H9 (cell line): ENCODE measurements around the gene MROH7. TPM values are rescaled to one million over a fixed set of nuclear protein-coding genes. Genes with fewer than 3 reads are reported as not detected.
A peak's percentile ranks its signal among the peaks of the same experiment; 100 is the strongest.

ENCODE experiments used
- DNase-seq: peaks from one replicate; pipeline ENCODE4 v3.0.0-alpha.2; 2017
- H2AFZ ChIP-seq: one replicate; pipeline ENCODE4 v1.6.1; 2013; ENCODE audit warnings: mild to moderate bottlenecking, low read length, control low read depth, moderate library complexity
- H2AK5ac ChIP-seq: 2 replicates; pipeline ENCODE4 v1.6.1; 2013; ENCODE audit warnings: low read length, control low read depth, mixed read lengths; ENCODE audit not compliant: insufficient read length
- H2BK120ac ChIP-seq: one replicate; pipeline ENCODE4 v1.6.1; 2013; ENCODE audit warnings: low read depth, mild to moderate bottlenecking, low read length, control low read depth, inconsistent platforms; ENCODE audit not compliant: poor library complexity, severe bottlenecking
- H2BK12ac ChIP-seq: 2 replicates; pipeline ENCODE4 v1.6.1; 2013; ENCODE audit warnings: low read length, control low read depth, mixed read lengths, low read depth; ENCODE audit not compliant: insufficient read length
- H2BK15ac ChIP-seq: 2 replicates; pipeline ENCODE4 v1.6.1; 2013; ENCODE audit warnings: low read depth, low read length, control low read depth
- H2BK20ac ChIP-seq: one replicate; pipeline ENCODE4 v1.6.1; 2013; ENCODE audit warnings: low read depth, mild to moderate bottlenecking, low read length, control low read depth, inconsistent platforms; ENCODE audit not compliant: poor library complexity, severe bottlenecking
- H2BK5ac ChIP-seq: 2 replicates; pipeline ENCODE4 v1.6.1; 2013; ENCODE audit warnings: low read length, control low read depth, mixed read lengths; ENCODE audit not compliant: insufficient read length
- H3K14ac ChIP-seq: 2 replicates; pipeline ENCODE4 v1.6.1; 2013; ENCODE audit warnings: low read length, control low read depth; ENCODE audit not compliant: insufficient read depth
- H3K18ac ChIP-seq: 2 replicates; pipeline ENCODE4 v1.6.1; 2013; ENCODE audit warnings: low read depth, mild to moderate bottlenecking, mixed read lengths, low read length, control low read depth; ENCODE audit not compliant: insufficient read length
- H3K23ac ChIP-seq: 2 replicates; pipeline ENCODE4 v1.6.1; 2013; ENCODE audit warnings: low read length, control low read depth, mixed read lengths, low read depth; ENCODE audit not compliant: insufficient read length
- H3K23me2 ChIP-seq: 2 replicates; pipeline ENCODE4 v1.6.1; 2013; ENCODE audit warnings: low read depth, mild to moderate bottlenecking, mixed read lengths, low read length, control low read depth; ENCODE audit not compliant: insufficient read length, poor library complexity, severe bottlenecking
- H3K27ac ChIP-seq: 2 replicates; pipeline ENCODE4 v1.5.1; 2013; ENCODE audit warnings: low read length, control low read depth, mixed read lengths, low read depth; ENCODE audit not compliant: insufficient read length
- H3K27me3 ChIP-seq: 2 replicates; pipeline ENCODE4 v1.6.1; 2013; ENCODE audit warnings: low read length, control low read depth, inconsistent platforms; ENCODE audit not compliant: insufficient read depth
- H3K4ac ChIP-seq: 2 replicates; pipeline ENCODE4 v1.6.1; 2013; ENCODE audit warnings: low read depth, mild to moderate bottlenecking, control low read depth, inconsistent platforms, low read length, moderate library complexity
- H3K4me1 ChIP-seq: 2 replicates; pipeline ENCODE4 v1.6.1; 2013; ENCODE audit warnings: low read length, control low read depth, inconsistent platforms; ENCODE audit not compliant: insufficient read depth
- H3K4me2 ChIP-seq: 2 replicates; pipeline ENCODE4 v1.6.1; 2013; ENCODE audit warnings: low read length, control low read depth, mixed read lengths; ENCODE audit not compliant: insufficient read length, insufficient read depth
- H3K56ac ChIP-seq: 2 replicates; pipeline ENCODE4 v1.6.1; 2013; ENCODE audit warnings: low read depth, mild to moderate bottlenecking, mixed read lengths, low read length, control low read depth; ENCODE audit not compliant: insufficient read length
- H3K79me1 ChIP-seq: 2 replicates; pipeline ENCODE4 v1.6.1; 2013; ENCODE audit warnings: low read depth, mild to moderate bottlenecking, moderate library complexity, low read length, control low read depth, inconsistent platforms; ENCODE audit not compliant: insufficient read depth, poor library complexity, severe bottlenecking
- H3K79me2 ChIP-seq: 2 replicates; pipeline ENCODE4 v1.6.1; 2013; ENCODE audit warnings: low read length, control low read depth, inconsistent platforms; ENCODE audit not compliant: insufficient read depth
- H3K9ac ChIP-seq: 2 replicates; pipeline ENCODE4 v1.6.1; 2013; ENCODE audit warnings: low read length, control low read depth, mixed read lengths; ENCODE audit not compliant: insufficient read length; ENCODE audit errors: extremely low read depth
- H3K9me3 ChIP-seq: one replicate; pipeline ENCODE4 v1.6.1; 2013; ENCODE audit warnings: low read depth, low read length, inconsistent platforms; ENCODE audit not compliant: control insufficient read depth
- H3T11ph ChIP-seq: one replicate; pipeline ENCODE4 v1.6.1; 2013; ENCODE audit warnings: mild to moderate bottlenecking, low read length, control low read depth, inconsistent platforms
- H4K20me1 ChIP-seq: one replicate; pipeline ENCODE4 v1.6.1; 2013; ENCODE audit not compliant: control insufficient read depth, insufficient read length, insufficient read depth
- H4K5ac ChIP-seq: 2 replicates; pipeline ENCODE4 v1.6.1; 2013; ENCODE audit warnings: low read depth, mild to moderate bottlenecking, mixed read lengths, low read length, control low read depth; ENCODE audit not compliant: insufficient read length
- H4K8ac ChIP-seq: replicated peaks from 2 replicates; pipeline ENCODE4 v1.6.1; 2013; ENCODE audit warnings: low read length, control low read depth, mixed read lengths, low read depth; ENCODE audit not compliant: insufficient read length
- H4K91ac ChIP-seq: 2 replicates; pipeline ENCODE4 v1.6.1; 2013; ENCODE audit warnings: low read depth, mild to moderate bottlenecking, moderate library complexity, mixed read lengths, low read length, control low read depth; ENCODE audit not compliant: insufficient read length
- H3K27ac Mint-ChIP-seq, 3 experiments: 2 replicates in 2 of 3; 3 replicates in 1 of 3; pipeline ENCODE4 v1.8.0; 2020 to 2021; ENCODE audit warnings: mixed read lengths in 3 of 3, mild to moderate bottlenecking in 1 of 3, moderate library complexity in 1 of 3
- H3K27me3 Mint-ChIP-seq: 2 replicates; pipeline ENCODE4 v1.8.0; 2021; ENCODE audit warnings: low read depth, mild to moderate bottlenecking, moderate library complexity, mixed read lengths
- H3K36me3 Mint-ChIP-seq, 3 experiments: 2 replicates in 2 of 3; 3 replicates in 1 of 3; pipeline ENCODE4 v1.8.0; 2020 to 2021; ENCODE audit warnings: low read depth in 3 of 3, mixed read lengths in 3 of 3; ENCODE audit not compliant: insufficient read depth in 1 of 3
- H3K4me1 Mint-ChIP-seq, 2 experiments: 2 replicates each; pipeline ENCODE4 v1.8.0; 2020; ENCODE audit warnings: mixed read lengths in 2 of 2
- H3K4me3 Mint-ChIP-seq, 2 experiments: 2 replicates in 1 of 2; 3 replicates in 1 of 2; pipeline ENCODE4 v1.8.0; 2020 to 2021; ENCODE audit warnings: mild to moderate bottlenecking in 2 of 2, mixed read lengths in 2 of 2, moderate library complexity in 1 of 2
- H3K9me3 Mint-ChIP-seq, 2 experiments: 2 replicates in 1 of 2; 3 replicates in 1 of 2; pipeline ENCODE4 v1.8.0; 2020; ENCODE audit warnings: mild to moderate bottlenecking in 2 of 2, mixed read lengths in 2 of 2, moderate library complexity in 1 of 2
- WGBS: extraction: QIAGEN DNeasy Blood & Tissue Kit; methylation state at CpG from one replicate; pipeline ENCODE4 v1.1.7; 2013; ENCODE audit warnings: missing lambda C conversion rate, low lambda C conversion rate, mixed read lengths; ENCODE audit not compliant: insufficient read length; ENCODE audit errors: extremely low coverage; 5-methylcytosine and 5-hydroxymethylcytosine counted together
- total RNA-seq: library from RNA; stranded (reverse); gene quantifications from 2 replicates; pipeline ENCODE4 v1.2.1, GENCODE V29; 2021
- TF ChIP-seq, protein P1 (sequence below): fragments of 200-600 bp; sonication (generic); conservative IDR thresholded peaks from 3 replicates; pipeline ENCODE4 v1.8.0; 2021; ENCODE audit warnings: antibody characterized with exemption, mild to moderate bottlenecking

MROH7 gene
- total RNA-seq, 1 experiment from 2014 or later, result 0.09 TPM

DNA sequence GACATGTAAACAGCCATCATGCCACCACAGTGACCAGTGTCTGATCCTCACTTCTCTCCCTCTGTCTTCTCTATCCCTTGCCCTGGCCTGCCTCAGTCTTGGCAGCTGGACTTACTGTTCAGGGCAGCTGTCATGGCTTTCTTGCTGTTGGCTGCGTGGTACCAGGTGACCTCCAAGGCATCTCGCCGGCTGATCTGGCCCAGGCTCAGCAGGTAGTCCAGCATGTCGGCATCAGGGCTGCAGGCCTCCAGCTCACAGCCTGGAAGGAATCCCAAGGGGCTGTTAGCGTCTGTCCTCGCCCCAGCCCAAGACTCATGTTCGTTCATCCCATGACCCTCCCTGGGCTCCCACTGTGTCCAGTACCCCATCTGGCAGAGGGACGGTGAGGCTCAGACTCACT, 21.8 kb upstream of the MROH7 start:
- H4K8ac ChIP-seq, result no peak overlapping the region
- no peak for DNase-seq
- H3T11ph ChIP-seq, result no peak overlapping the region
- no peak overlapping the region for H4K91ac ChIP-seq
- H3K14ac ChIP-seq, result no peak overlapping the region
- no peak overlapping the region for H2BK20ac ChIP-seq
- no peak overlapping the region for H2AK5ac ChIP-seq
- H2BK120ac ChIP-seq, result no peak overlapping the region
- H2BK12ac ChIP-seq, result no peak overlapping the region
- H4K5ac ChIP-seq, result no peak overlapping the region
- no peaks in the 10 kb centered on the region for H3K79me2 ChIP-seq
- Mint-ChIP-seq H3K36me3 (no peaks in the 10 kb centered on the region), H3K4me1 (peaks cover 10 to 24% of the 10 kb centered on the region in 2 experiments), H3K9me3 (no peaks in the 10 kb centered on the region), H3K4me3 (no peak overlapping the region), H3K27me3 (peaks cover 10% of the 10 kb centered on the region), H3K27ac (peak overlapping the region in 2 of 3 experiments; percentile 14 to 15; a peak in 3 of 7 replicates)
- H2BK15ac ChIP-seq, result no peak overlapping the region
- no peaks in the 10 kb centered on the region for H3K9me3 ChIP-seq
- no peak overlapping the region for H2AFZ ChIP-seq
- H3K4ac ChIP-seq, result no peak overlapping the region
- no peak overlapping the region for H3K18ac ChIP-seq
- no peaks in the 10 kb centered on the region for H3K4me1 ChIP-seq
- no peaks in the 10 kb centered on the region for H4K20me1 ChIP-seq
- no peak overlapping the region for H3K56ac ChIP-seq
- no peak overlapping the region for H3K9ac ChIP-seq
- no peak overlapping the region for H2BK5ac ChIP-seq
- no peaks in the 10 kb centered on the region for H3K27me3 ChIP-seq
- no CpG with 5 or more reads among the region's 8 CpGs for WGBS
- H3K4me2 ChIP-seq, result no peak overlapping the region
- TF ChIP-seq, protein P1, sequence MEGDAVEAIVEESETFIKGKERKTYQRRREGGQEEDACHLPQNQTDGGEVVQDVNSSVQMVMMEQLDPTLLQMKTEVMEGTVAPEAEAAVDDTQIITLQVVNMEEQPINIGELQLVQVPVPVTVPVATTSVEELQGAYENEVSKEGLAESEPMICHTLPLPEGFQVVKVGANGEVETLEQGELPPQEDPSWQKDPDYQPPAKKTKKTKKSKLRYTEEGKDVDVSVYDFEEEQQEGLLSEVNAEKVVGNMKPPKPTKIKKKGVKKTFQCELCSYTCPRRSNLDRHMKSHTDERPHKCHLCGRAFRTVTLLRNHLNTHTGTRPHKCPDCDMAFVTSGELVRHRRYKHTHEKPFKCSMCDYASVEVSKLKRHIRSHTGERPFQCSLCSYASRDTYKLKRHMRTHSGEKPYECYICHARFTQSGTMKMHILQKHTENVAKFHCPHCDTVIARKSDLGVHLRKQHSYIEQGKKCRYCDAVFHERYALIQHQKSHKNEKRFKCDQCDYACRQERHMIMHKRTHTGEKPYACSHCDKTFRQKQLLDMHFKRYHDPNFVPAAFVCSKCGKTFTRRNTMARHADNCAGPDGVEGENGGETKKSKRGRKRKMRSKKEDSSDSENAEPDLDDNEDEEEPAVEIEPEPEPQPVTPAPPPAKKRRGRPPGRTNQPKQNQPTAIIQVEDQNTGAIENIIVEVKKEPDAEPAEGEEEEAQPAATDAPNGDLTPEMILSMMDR, result no peak
- no peaks in the 10 kb centered on the region for H3K79me1 ChIP-seq
- H3K23ac ChIP-seq, result no peak overlapping the region
- no peaks in the 10 kb centered on the region for H3K23me2 ChIP-seq
- no peak overlapping the region for H3K27ac ChIP-seq
